HEK293 (cell line): ENCODE data around the gene CAPN5.
A peak's percentile ranks its signal among the peaks of the same experiment; 100 is the strongest.

Experiments
- CTCF ChIA-PET: fragments of 350-600 bp; formaldehyde crosslinking; extraction: SDS; loops from one replicate; lab custom pipeline; 2021; ENCODE audit warnings: antibody characterized with exemption; lab: Yijun Ruan, JAX
- POLR2A ChIA-PET: fragments of 300-600 bp; formaldehyde crosslinking; extraction: SDS; loops from one replicate; lab custom pipeline; 2020; ENCODE audit warnings: antibody characterized with exemption, inconsistent platforms; lab: Yijun Ruan, JAX
- H3K27ac ChIP-seq: fragments of 200-500 bp; sonication (Bioruptor generic); 2 replicates; pipeline ENCODE4 v1.5.1; 2014; ENCODE audit warnings: low read depth, low read length, control low read depth, inconsistent platforms; ENCODE audit errors: extremely low read depth
- H3K36me3 ChIP-seq, 2 experiments: fragments of 200-500 bp in 1 of 2; sonication (Bioruptor generic) in 1 of 2; 1 replicate in 1 of 2; 2 replicates in 1 of 2; pipeline ENCODE4 v1.5.1; 2014 to 2017; ENCODE audit warnings: inconsistent platforms in 2 of 2, low read length in 2 of 2; ENCODE audit not compliant: control insufficient read depth in 2 of 2, insufficient read depth in 1 of 2
- H3K4me1 ChIP-seq: fragments of 200-500 bp; sonication (Bioruptor generic); 2 replicates; pipeline ENCODE4 v1.5.1; 2014; ENCODE audit warnings: mild to moderate bottlenecking, low read length, inconsistent platforms; ENCODE audit not compliant: control insufficient read depth, insufficient read depth
- H3K4me3 ChIP-seq: 2 replicates; pipeline ENCODE4 v1.5.1; 2011; ENCODE audit warnings: low read depth, mild to moderate bottlenecking, control low read depth, low read length, moderate library complexity
- H3K9me3 ChIP-seq: fragments of 200-500 bp; sonication (Bioruptor generic); 2 replicates; pipeline ENCODE4 v1.5.1; 2014; ENCODE audit warnings: low read depth, low read length, inconsistent platforms; ENCODE audit not compliant: control insufficient read depth, insufficient read depth
- PRDM10 ChIP-seq: fragments of 450-650 bp; formaldehyde crosslinking; IDR thresholded peaks from 2 replicates; pipeline ENCODE4 v1.5.1; 2016; ENCODE audit warnings: missing biosample characterization, missing genetic modification characterization
- YY1 ChIP-seq: fragments of 450-650 bp; formaldehyde crosslinking; IDR thresholded peaks from 2 replicates; pipeline ENCODE4 v1.5.1; 2018; ENCODE audit warnings: missing biosample characterization, missing genetic modification characterization
- ZBTB10 ChIP-seq: fragments of 450-650 bp; formaldehyde crosslinking; IDR thresholded peaks from 2 replicates; pipeline ENCODE4 v1.5.1; 2016; ENCODE audit warnings: missing biosample characterization, missing genetic modification characterization
- ZBTB48 ChIP-seq: fragments of 450-650 bp; formaldehyde crosslinking; IDR thresholded peaks from 2 replicates; pipeline ENCODE4 v1.5.1; 2016; ENCODE audit warnings: missing biosample characterization, missing genetic modification characterization
- ZFHX2 ChIP-seq: fragments of 450-650 bp; formaldehyde crosslinking; conservative IDR thresholded peaks from 2 replicates; pipeline ENCODE4 v1.5.1; 2016; ENCODE audit warnings: missing biosample characterization, missing genetic modification characterization
- ZFP37 ChIP-seq: fragments of 450-650 bp; formaldehyde crosslinking; IDR thresholded peaks from 2 replicates; pipeline ENCODE4 v1.5.1; 2016; ENCODE audit warnings: missing biosample characterization, missing genetic modification characterization
- ZIC2 ChIP-seq: fragments of 450-650 bp; formaldehyde crosslinking; IDR thresholded peaks from 2 replicates; pipeline ENCODE4 v1.5.1; 2016; ENCODE audit warnings: missing biosample characterization, missing genetic modification characterization
- ZNF18 ChIP-seq: fragments of 450-650 bp; formaldehyde crosslinking; IDR thresholded peaks from 2 replicates; pipeline ENCODE4 v1.5.1; 2016; ENCODE audit warnings: missing biosample characterization, missing genetic modification characterization
- ZNF202 ChIP-seq: fragments of 450-650 bp; formaldehyde crosslinking; IDR thresholded peaks from 2 replicates; pipeline ENCODE4 v1.5.1; 2016; ENCODE audit warnings: missing biosample characterization, missing genetic modification characterization, borderline replicate concordance
- ZNF223 ChIP-seq: fragments of 450-650 bp; formaldehyde crosslinking; IDR thresholded peaks from 2 replicates; pipeline ENCODE4 v1.5.1; 2016; ENCODE audit warnings: missing biosample characterization, missing genetic modification characterization
- ZNF292 ChIP-seq: fragments of 450-650 bp; formaldehyde crosslinking; IDR thresholded peaks from 2 replicates; pipeline ENCODE4 v1.5.1; 2016; ENCODE audit warnings: low read depth, missing biosample characterization, missing genetic modification characterization, borderline replicate concordance
- ZNF391 ChIP-seq: fragments of 450-650 bp; formaldehyde crosslinking; IDR thresholded peaks from 2 replicates; pipeline ENCODE4 v1.5.1; 2016; ENCODE audit warnings: low read depth, missing biosample characterization, missing genetic modification characterization, borderline replicate concordance
- ZNF560 ChIP-seq: fragments of 450-650 bp; formaldehyde crosslinking; IDR thresholded peaks from 2 replicates; pipeline ENCODE4 v1.5.1; 2017; ENCODE audit warnings: missing biosample characterization, missing genetic modification characterization, borderline replicate concordance
- ZNF580 ChIP-seq: fragments of 450-650 bp; formaldehyde crosslinking; IDR thresholded peaks from 2 replicates; pipeline ENCODE4 v1.5.1; 2016; ENCODE audit warnings: missing biosample characterization, missing genetic modification characterization
- ZNF596 ChIP-seq: fragments of 450-650 bp; IDR thresholded peaks from 2 replicates; pipeline ENCODE4 v1.5.0; 2018; ENCODE audit warnings: missing biosample characterization, mild to moderate bottlenecking, missing genetic modification characterization, moderate library complexity
- ZNF600 ChIP-seq: fragments of 450-650 bp; formaldehyde crosslinking; IDR thresholded peaks from 2 replicates; pipeline ENCODE4 v1.5.1; 2016; ENCODE audit warnings: missing biosample characterization, missing genetic modification characterization
- ZNF629 ChIP-seq: fragments of 450-650 bp; formaldehyde crosslinking; IDR thresholded peaks from 2 replicates; pipeline ENCODE4 v1.5.1; 2017; ENCODE audit warnings: missing biosample characterization, missing genetic modification characterization
- ZNF639 ChIP-seq: fragments of 450-650 bp; formaldehyde crosslinking; IDR thresholded peaks from 2 replicates; pipeline ENCODE4 v1.5.1; 2016; ENCODE audit warnings: missing biosample characterization, missing genetic modification characterization
- ZNF660 ChIP-seq: fragments of 450-650 bp; IDR thresholded peaks from 2 replicates; pipeline ENCODE4 v1.5.1; 2018; ENCODE audit warnings: missing biosample characterization, mild to moderate bottlenecking, missing genetic modification characterization

The CAPN5 gene

GRCh38 chr11:77138106-77138649 is 71.4 kb downstream of the CAPN5 start (continued):
- no peak for TF ChIP-seq ZNF391

- no peak overlapping the region for H3K4me3 ChIP-seq
- ChIA-PET POLR2A (no interaction called here), CTCF (interaction anchor here (2.4 kb wide), 1 partner anchor 12 kb away, joined by 11 read pairs; the partner anchor contains the start of gene MYO7A)
- H3K4me1 ChIP-seq, result no peaks in the 10 kb centered on the region
- TF ChIP-seq YY1 (no peak), ZNF292 (tag by site-specific recombination) (no peak), ZNF202 (tag by site-specific recombination) (no peak), ZNF596 (no peak), ZNF600 (tag by site-specific recombination) (no peak), ZNF639 (tag by site-specific recombination) (no peak), ZNF580 (tag by site-specific recombination) (no peak), ZNF223 (tag by site-specific recombination) (no peak), ZBTB10 (no peak), ZNF660 (no peak)
- H3K9me3 ChIP-seq, result no peaks in the 10 kb centered on the region
- H3K36me3 ChIP-seq, result no peaks in the 10 kb centered on the region
- no peak overlapping the region for H3K27ac ChIP-seq
These were observed 72.4 kb downstream of the CAPN5 start for GRCh38 chr11:77139201-77139600.

- no peaks in the 10 kb centered on the region for H3K4me1 ChIP-seq
- H3K4me3 ChIP-seq, result no peak overlapping the region
- ChIA-PET POLR2A (no interaction called here), CTCF (interaction anchor here (0.7 to 2.4 kb wide), 3 partner anchors 13 to 407 kb away, joined by 3 to 11 read pairs (median 4); partner anchors contain the start of gene MYO7A)
- H3K36me3 ChIP-seq, result no peaks in the 10 kb centered on the region
- H3K27ac ChIP-seq, result no peak overlapping the region
- no peaks in the 10 kb centered on the region for H3K9me3 ChIP-seq
- TF ChIP-seq ZNF560 (tag by site-specific recombination), result no peak
- TF ChIP-seq ZIC2, result peak; percentile 49
- TF ChIP-seq ZBTB48 (tag by site-specific recombination), result peak; percentile 79
These were observed 73.6 kb downstream of the CAPN5 start for GRCh38 chr11:77140231-77140851.

- no peak overlapping the region for H3K4me3 ChIP-seq
- TF ChIP-seq ZFP37 (tag by site-specific recombination) (no peak), ZFHX2 (no peak), PRDM10 (tag by site-specific recombination) (peak; percentile 90), ZNF629 (tag by site-specific recombination) (peak; percentile 58), ZNF18 (tag by site-specific recombination) (no peak)
- CTCF ChIA-PET, result interaction anchor here (0.8 to 2.4 kb wide), 4 partner anchors 14 to 407 kb away, joined by 4 to 13 read pairs (median 8); partner anchors contain the start of gene MYO7A
- POLR2A ChIA-PET, result no interaction called here
- H3K4me1 ChIP-seq, result no peaks in the 10 kb centered on the region
- no peaks in the 10 kb centered on the region for H3K36me3 ChIP-seq
- H3K27ac ChIP-seq, result no peak overlapping the region
- H3K9me3 ChIP-seq, result no peaks in the 10 kb centered on the region
These were observed 74.3 kb downstream of the CAPN5 start for GRCh38 chr11:77141034-77141433.
